ENCODE results near the gene TNFRSF1B. TPM values are rescaled to one million over a fixed set of nuclear protein-coding genes. Genes with fewer than 3 reads are reported as not detected.
A peak's percentile ranks its signal among the peaks of the same experiment; 100 is the strongest.

The TNFRSF1B gene
- total RNA-seq, 4 donors from 2014 or later = 8.8 to 53.4 (median 24.2) TPM

GRCh38 chr1:12171206-12172041, 4.6 kb downstream of the TNFRSF1B start:
- no peak for TF ChIP-seq POLR2A (IDR thresholded peaks at IDR 0.05)
- no peak for TF ChIP-seq CTCF (IDR thresholded peaks at IDR 0.05)
- no peaks in the 10 kb centered on the region for H3K27me3 ChIP-seq
- H3K4me3 ChIP-seq = no peak overlapping the region
- intact Hi-C loops (cut with DNase I; ENCODE audit: low total_unique reads) = no loop called here
- H3K27ac ChIP-seq = no peak overlapping the region
- no peak for DNase-seq
- no peaks in the 10 kb centered on the region for H3K9me3 ChIP-seq
- H3K36me3 ChIP-seq = no peaks in the 10 kb centered on the region
- peaks cover 0 to 4% of the 10 kb centered on the region in 2 donors for H3K4me1 ChIP-seq

DNA sequence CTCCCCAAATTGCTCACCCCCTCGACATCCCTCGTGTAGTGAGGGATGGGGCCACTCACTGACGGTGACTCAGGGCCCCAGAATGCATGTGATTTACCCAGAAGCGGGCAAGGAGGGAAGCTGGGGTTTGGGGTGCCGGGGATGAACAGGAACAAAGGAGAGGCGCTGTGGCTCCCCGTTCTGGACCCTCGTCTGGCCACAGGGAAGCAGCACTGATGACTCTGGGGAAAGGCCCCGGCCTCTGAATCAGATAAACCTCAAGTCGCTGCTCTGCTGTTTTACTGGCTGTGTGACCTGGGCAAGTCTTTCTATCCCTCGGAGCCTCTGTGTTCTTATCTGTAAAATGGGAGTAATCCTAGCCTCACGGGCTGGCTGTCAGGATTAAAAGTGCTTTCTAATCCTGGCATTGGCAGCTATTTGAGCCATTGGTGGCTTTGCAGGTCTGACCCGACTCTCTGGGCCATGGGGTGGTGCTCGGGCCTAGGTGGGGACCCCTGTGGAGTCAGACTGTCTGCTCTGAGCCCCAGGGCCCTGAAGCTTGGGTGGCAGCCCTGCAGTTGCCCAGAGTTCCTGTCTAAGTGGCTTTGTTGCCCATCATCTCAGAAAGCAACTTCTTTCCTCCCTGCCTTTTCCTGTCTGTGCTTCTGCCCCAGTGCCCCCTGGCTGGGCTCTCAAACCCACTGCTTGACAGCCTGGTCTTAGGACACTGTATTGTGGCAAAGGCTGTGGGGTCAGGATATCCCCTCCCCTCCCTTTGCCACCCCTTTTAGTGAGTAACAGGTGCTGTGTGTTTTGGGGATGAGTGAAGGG, 5.5 kb downstream of the TNFRSF1B start:
- H3K27ac ChIP-seq = peak overlapping the region; percentile 51 to 53
- H3K4me1 ChIP-seq = no peaks in the 10 kb centered on the region
- no peak overlapping the region for H3K4me3 ChIP-seq
- no peaks in the 10 kb centered on the region for H3K9me3 ChIP-seq
- no peaks in the 10 kb centered on the region for H3K27me3 ChIP-seq
- no peak for DNase-seq
- H3K36me3 ChIP-seq = no peaks in the 10 kb centered on the region
- TF ChIP-seq CTCF (IDR thresholded peaks at IDR 0.05) = no peak
- TF ChIP-seq POLR2A (IDR thresholded peaks at IDR 0.05) = no peak
- intact Hi-C loops (cut with DNase I; ENCODE audit: low total_unique reads) = no loop called here

DNA sequence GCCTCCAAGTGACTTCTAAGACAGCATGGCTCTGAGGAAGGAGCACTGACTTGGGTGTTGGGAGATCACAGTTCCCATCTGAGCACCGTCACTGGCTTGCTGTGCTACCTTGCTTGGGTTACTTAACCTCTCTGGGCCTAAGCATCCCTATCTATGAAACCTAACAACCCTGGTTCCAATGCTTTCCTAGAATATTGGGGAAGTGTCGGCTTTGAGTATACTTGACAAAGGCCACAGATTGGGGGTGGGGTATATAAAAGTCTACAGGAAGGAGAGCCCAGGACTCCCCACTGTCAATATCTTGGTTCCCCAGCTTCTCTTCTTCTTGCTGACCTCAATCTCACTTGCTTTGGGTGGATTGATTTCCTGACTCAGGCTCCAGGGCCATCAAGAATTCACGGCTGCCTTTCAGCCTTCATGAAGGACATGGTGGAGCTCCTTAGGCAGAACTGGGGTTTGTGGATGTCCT, 6.3 kb downstream of the TNFRSF1B start:
- intact Hi-C loops (cut with DNase I; ENCODE audit: low total_unique reads) = no loop called here
- TF ChIP-seq CTCF (IDR thresholded peaks at IDR 0.05) = no peak
- no peak for TF ChIP-seq POLR2A (IDR thresholded peaks at IDR 0.05)
- Histone ChIP-seq H3K36me3 (no peaks in the 10 kb centered on the region), H3K27me3 (no peaks in the 10 kb centered on the region), H3K27ac (peak overlapping the region; percentile 51 to 53), H3K4me3 (no peak overlapping the region), H3K9me3 (no peaks in the 10 kb centered on the region), H3K4me1 (peaks cover 0 to 8% of the 10 kb centered on the region in 2 donors)
- DNase-seq = no peak

DNA sequence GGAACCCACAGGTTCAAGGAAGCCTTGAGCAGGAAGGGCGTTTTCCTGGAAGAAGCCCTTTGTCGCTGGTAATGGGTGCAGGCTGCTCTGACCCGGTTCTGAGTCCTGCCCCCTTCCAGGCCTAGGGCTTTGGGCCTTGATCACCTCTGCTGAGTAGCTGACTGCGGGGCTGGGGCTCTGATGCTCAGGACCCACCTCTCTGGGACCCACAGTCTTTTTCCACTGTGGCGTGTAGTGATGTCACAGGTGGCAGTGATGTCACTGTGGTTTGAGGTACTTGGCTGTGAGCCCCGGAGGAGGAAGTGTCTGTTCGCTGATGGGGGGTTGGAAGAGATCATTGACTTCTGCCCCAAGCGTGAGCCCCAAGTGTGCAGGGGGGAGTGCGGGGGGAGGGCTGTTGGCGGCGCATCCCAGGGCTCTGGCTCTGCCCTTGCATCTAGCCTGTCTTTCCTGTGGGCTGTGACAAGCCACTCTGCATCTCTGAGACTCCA, 6.9 kb downstream of the TNFRSF1B start:
- H3K4me3 ChIP-seq = no peak overlapping the region
- no peaks in the 10 kb centered on the region for H3K9me3 ChIP-seq
- peaks cover 0 to 8% of the 10 kb centered on the region in 2 donors for H3K4me1 ChIP-seq
- intact Hi-C loops (cut with DNase I; ENCODE audit: low total_unique reads) = no loop called here
- DNase-seq = peak in 1 of 2 donors; percentile 47
- no peaks in the 10 kb centered on the region for H3K27me3 ChIP-seq
- H3K27ac ChIP-seq = peak overlapping the region; percentile 51 to 53
- TF ChIP-seq POLR2A (IDR thresholded peaks at IDR 0.05) = no peak
- no peaks in the 10 kb centered on the region for H3K36me3 ChIP-seq

GRCh38 chr1:12174924-12175810, 8.4 kb downstream of the TNFRSF1B start:
- no peaks in the 10 kb centered on the region for H3K36me3 ChIP-seq
- H3K27me3 ChIP-seq = no peaks in the 10 kb centered on the region
- peak overlapping the region; percentile 51 to 53 for H3K27ac ChIP-seq
- no peak overlapping the region for H3K4me3 ChIP-seq
- H3K4me1 ChIP-seq = peaks cover 0 to 8% of the 10 kb centered on the region in 2 donors
- no peaks in the 10 kb centered on the region for H3K9me3 ChIP-seq
- peak; percentile 62 to 64 for DNase-seq
- no peak for TF ChIP-seq POLR2A (IDR thresholded peaks at IDR 0.05)
- TF ChIP-seq CTCF (IDR thresholded peaks at IDR 0.05) = no peak
- intact Hi-C loops (cut with DNase I; ENCODE audit: low total_unique reads) = no loop called here

Measured in uterus (tissue), 4 donors.